MM.1S (cell line): ENCODE measurements around the gene NHSL2.

ENCODE experiments used
- EZH2 ChIP-seq: fragments of 300-600 bp; sonication (generic); optimal IDR thresholded peaks from 2 replicates; pipeline ENCODE3; 2017; ENCODE audit warnings: low read depth, mild to moderate bottlenecking, antibody characterized with exemption, low read length, mixed read lengths
- EZH2phosphoT487 ChIP-seq: fragments of 300-600 bp; sonication (generic); IDR thresholded peaks from 2 replicates; pipeline ENCODE4 v1.6.1; 2018; ENCODE audit warnings: antibody characterized with exemption, low read length
- TF ChIP-seq, protein P1 (sequence below): fragments of 300-600 bp; sonication (generic); IDR thresholded peaks from 2 replicates; pipeline ENCODE4 v1.5.1; 2016; ENCODE audit warnings: antibody characterized with exemption, low read length, mixed read lengths

DNA sequence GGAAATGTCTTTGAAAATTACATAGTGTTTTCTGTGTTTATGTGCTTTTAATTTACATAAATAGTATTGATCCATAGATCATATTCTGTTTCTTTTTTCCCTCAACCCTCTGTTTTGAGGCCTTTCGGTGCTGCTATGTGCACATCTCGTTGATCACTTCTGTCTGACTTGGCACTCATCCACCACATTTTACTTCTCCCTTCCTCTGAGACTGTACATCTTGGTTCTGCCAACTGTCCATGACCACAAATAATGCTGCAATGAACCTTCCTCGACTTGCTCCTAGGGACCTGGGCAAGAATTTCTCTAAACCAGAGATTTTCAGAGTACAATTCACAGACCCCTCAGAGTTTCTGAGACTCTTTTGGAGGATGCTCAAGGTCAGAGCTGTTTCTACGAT lies 146.7 kb downstream of the NHSL2 start:
- TF ChIP-seq, protein P1, sequence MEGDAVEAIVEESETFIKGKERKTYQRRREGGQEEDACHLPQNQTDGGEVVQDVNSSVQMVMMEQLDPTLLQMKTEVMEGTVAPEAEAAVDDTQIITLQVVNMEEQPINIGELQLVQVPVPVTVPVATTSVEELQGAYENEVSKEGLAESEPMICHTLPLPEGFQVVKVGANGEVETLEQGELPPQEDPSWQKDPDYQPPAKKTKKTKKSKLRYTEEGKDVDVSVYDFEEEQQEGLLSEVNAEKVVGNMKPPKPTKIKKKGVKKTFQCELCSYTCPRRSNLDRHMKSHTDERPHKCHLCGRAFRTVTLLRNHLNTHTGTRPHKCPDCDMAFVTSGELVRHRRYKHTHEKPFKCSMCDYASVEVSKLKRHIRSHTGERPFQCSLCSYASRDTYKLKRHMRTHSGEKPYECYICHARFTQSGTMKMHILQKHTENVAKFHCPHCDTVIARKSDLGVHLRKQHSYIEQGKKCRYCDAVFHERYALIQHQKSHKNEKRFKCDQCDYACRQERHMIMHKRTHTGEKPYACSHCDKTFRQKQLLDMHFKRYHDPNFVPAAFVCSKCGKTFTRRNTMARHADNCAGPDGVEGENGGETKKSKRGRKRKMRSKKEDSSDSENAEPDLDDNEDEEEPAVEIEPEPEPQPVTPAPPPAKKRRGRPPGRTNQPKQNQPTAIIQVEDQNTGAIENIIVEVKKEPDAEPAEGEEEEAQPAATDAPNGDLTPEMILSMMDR = no peak
- TF ChIP-seq EZH2phosphoT487 (no peak), EZH2 (no peak)
